ENCODE measurements around the gene LINGO1. TPM values are rescaled to one million over a fixed set of nuclear protein-coding genes. Genes with fewer than 3 reads are reported as not detected.
A peak's percentile ranks its signal among the peaks of the same experiment; 100 is the strongest.

LINGO1 gene
- total and polyA plus RNA-seq, 9 donors = 0.36 to 4.5 (median 1.3) TPM

GRCh38 chr15:77571181-77571580 lies 61.5 kb downstream of the LINGO1 start:
- intact Hi-C loops (cut with DNase I) = no loop called here
- TF ChIP-seq POLR2A (IDR thresholded peaks at IDR 0.05) (no peak), CTCF (IDR thresholded peaks at IDR 0.05) (no peak), EP300 (IDR thresholded peaks at IDR 0.05) (no peak)
- WGBS, 3 donors = 87 to 91% (median 90%) methylated on average over 6 of the region's 6 CpGs
- Histone ChIP-seq H3K27ac (no peak overlapping the region), H3K27me3 (no peaks in the 10 kb centered on the region), H3K9me3 (no peaks in the 10 kb centered on the region), H3K36me3 (no peaks in the 10 kb centered on the region), H3K4me1 (ENCODE audit: insufficient read depth) (peaks cover 6% of the 10 kb centered on the region), H3K4me3 (no peak overlapping the region)
- DNase-seq = no peak

- Histone ChIP-seq H3K27ac (peak overlapping the region; percentile 35 to 81), H3K36me3 (no peaks in the 10 kb centered on the region), H3K9me3 (no peaks in the 10 kb centered on the region), H3K27me3 (no peaks in the 10 kb centered on the region), H3K4me3 (peak overlapping the region; percentile 23), H3K4me1 (ENCODE audit: insufficient read depth) (peaks cover 6% of the 10 kb centered on the region)
- intact Hi-C loops (cut with DNase I) = no loop called here
- 6 to 11% (median 6%) methylated on average over 6 of the region's 6 CpGs for WGBS, 3 donors
- no peak for TF ChIP-seq POLR2A (IDR thresholded peaks at IDR 0.05)
- no peak for TF ChIP-seq EP300 (IDR thresholded peaks at IDR 0.05)
- TF ChIP-seq CTCF (IDR thresholded peaks at IDR 0.05) = no peak
- peak in 4 of 5 donors; percentile 30 to 59 (median 50) for DNase-seq
Measured at GRCh38 chr15:77569729-77570125, 63.0 kb downstream of the LINGO1 start.

GRCh38 chr15:77568973-77569728 lies 63.6 kb downstream of the LINGO1 start:
- Histone ChIP-seq H3K9me3 (no peaks in the 10 kb centered on the region), H3K27me3 (no peaks in the 10 kb centered on the region), H3K4me3 (peak overlapping the region; percentile 23), H3K36me3 (no peaks in the 10 kb centered on the region), H3K27ac (peak overlapping the region; percentile 35 to 81), H3K4me1 (ENCODE audit: insufficient read depth) (peaks cover 6% of the 10 kb centered on the region)
- intact Hi-C loops (cut with DNase I) = no loop called here
- WGBS, 3 donors = 7 to 14% (median 9%) methylated on average over 24 of the region's 24 CpGs
- peak; percentile 61 to 76 (median 70) for DNase-seq
- TF ChIP-seq EP300 (IDR thresholded peaks at IDR 0.05) (no peak), CTCF (IDR thresholded peaks at IDR 0.05) (no peak), POLR2A (IDR thresholded peaks at IDR 0.05) (no peak)

GRCh38 chr15:77568014-77568972 lies 64.4 kb downstream of the LINGO1 start:
- peak in 2 of 5 donors; percentile 39 to 52 for DNase-seq
- TF ChIP-seq POLR2A (IDR thresholded peaks at IDR 0.05) (no peak), EP300 (IDR thresholded peaks at IDR 0.05) (no peak), CTCF (IDR thresholded peaks at IDR 0.05) (no peak)
- peaks cover 6% of the 10 kb centered on the region for H3K4me1 ChIP-seq (ENCODE audit: insufficient read depth)
- peak overlapping the region; percentile 35 to 81 for H3K27ac ChIP-seq
- H3K27me3 ChIP-seq = no peaks in the 10 kb centered on the region
- WGBS, 3 donors = 47 to 70% (median 51%) methylated on average over 14 of the region's 14 CpGs
- H3K4me3 ChIP-seq = no peak overlapping the region
- no peaks in the 10 kb centered on the region for H3K36me3 ChIP-seq
- H3K9me3 ChIP-seq = no peaks in the 10 kb centered on the region
- intact Hi-C loops (cut with DNase I) = no loop called here

Data from ovary (tissue), 9 donors.